ENCODE data around the gene RASSF8.

- TF ChIP-seq, protein P1, sequence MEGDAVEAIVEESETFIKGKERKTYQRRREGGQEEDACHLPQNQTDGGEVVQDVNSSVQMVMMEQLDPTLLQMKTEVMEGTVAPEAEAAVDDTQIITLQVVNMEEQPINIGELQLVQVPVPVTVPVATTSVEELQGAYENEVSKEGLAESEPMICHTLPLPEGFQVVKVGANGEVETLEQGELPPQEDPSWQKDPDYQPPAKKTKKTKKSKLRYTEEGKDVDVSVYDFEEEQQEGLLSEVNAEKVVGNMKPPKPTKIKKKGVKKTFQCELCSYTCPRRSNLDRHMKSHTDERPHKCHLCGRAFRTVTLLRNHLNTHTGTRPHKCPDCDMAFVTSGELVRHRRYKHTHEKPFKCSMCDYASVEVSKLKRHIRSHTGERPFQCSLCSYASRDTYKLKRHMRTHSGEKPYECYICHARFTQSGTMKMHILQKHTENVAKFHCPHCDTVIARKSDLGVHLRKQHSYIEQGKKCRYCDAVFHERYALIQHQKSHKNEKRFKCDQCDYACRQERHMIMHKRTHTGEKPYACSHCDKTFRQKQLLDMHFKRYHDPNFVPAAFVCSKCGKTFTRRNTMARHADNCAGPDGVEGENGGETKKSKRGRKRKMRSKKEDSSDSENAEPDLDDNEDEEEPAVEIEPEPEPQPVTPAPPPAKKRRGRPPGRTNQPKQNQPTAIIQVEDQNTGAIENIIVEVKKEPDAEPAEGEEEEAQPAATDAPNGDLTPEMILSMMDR (IDR thresholded peaks at IDR 0.05): no peak
- TF ChIP-seq POLR2A (IDR thresholded peaks at IDR 0.05) (no peak), POLR2AphosphoS5 (IDR thresholded peaks at IDR 0.05) (no peak)
Observed at GRCh38 chr12:26042645-26043044, 84.2 kb downstream of the RASSF8 start.
